HUDEP-2 (cell line): ENCODE data around the gene VILL.

ENCODE experiments used
- DNase-seq, 76 experiments: peaks; one replicate each; lab custom pipeline; 2025; ENCODE audit not compliant: unreplicated experiment in 76 of 76; lab: John Stamatoyannopoulos, UW

Gene VILL

DNA sequence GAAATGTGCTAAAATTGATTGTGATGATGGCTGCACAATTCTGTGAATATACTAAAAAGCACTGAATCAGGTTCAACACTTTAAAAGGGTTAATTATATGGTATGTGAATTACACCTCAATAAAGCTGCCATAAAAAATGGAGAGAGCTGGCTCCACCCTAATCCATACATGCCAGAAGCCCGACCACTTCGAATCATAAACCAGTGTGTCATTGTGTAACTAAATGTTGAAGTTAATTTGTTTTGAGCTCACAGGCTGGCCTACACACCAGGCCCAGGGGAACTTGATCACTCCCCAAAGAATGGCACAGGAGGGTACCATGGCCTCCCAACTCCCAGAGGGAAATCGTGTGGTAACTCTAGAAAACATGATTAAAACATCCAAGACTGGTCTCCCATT is 24.9 kb downstream of the VILL start:
- DNase-seq, result no peak

DNA sequence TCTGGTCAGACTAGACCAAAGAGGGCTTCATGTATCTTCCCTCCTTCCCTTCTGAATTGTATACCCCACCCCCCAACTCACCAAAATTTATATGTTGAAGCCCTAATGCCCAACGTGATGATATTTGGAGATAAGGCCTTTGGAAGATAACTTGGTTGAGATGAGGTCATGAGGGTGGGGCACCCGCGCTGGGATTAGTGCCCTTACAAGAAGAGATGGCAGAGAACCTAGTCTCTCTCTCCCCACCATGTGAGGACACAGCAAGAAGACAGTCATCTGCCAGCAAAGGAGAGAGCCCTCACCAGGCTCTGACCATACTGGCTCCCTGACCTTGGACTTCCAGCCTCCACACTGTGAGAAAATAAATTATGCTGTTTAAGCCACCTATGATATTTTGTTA is 25.4 kb downstream of the VILL start:
- no peak for DNase-seq

DNA sequence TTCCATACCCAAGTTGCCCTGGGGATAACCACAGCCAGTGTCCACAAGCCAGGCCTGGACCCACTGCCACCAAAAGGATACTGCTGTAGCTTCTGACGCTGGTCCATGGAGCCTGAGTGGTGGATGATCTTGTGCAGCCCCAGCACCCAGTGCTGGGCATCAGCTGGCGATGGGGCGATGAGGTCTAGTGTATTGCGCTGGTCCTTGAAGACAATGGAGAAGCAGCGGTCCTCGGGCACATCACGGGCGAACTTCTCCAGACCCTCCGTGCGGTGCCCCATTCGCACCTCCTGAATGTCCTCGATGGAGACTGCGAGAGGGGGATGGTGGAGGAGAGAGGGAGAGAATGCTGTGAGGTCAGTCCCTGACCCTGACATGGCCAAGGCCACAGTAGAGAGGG is 25.8 kb downstream of the VILL start:
- no peak for DNase-seq

GRCh38 chr3:38016847-38017444 is 26.4 kb downstream of the VILL start:
- DNase-seq, result no peak

DNA sequence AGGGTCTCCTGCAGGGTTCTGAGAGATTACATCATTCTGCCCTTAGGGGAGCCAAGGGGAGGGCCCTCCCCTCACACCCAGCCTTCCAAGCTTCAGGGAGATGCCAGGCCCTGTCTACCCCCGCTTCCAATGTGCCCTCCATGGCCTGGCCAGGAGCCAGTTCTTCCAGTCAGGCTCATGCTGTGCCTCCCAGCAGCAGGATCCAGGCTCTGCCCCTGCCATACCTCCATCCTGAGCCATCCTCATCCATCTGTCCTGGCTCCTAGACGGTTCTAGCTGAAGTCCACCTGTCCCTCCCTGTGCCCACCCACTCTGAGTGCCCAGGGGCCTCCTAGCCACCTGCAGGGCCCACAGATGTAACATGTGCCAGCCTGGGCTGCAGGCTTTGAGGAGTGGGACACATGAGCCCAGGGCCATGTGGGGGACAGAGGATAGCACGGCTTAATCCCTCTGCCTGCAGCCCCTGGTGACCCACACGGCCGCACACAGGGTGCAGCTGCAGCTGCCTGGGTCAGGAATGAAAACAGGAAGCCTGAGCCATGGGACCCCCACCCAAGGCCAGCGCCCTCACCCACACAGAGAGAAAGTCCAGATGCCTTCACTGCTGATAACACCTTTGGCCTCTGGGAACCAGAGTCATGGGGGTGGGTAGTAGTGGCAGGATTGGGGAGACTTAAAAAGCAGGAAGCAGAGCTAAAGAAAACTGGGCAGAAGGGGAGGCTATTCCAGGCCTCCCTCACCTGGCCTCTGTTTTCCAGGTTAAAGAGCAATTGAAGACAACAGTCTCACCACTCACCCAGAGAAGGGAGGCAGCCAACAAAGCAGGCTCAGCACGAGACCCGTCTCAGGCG is 27.1 kb downstream of the VILL start:
- peak in 1 of 76 experiments; percentile 9 for DNase-seq

DNA sequence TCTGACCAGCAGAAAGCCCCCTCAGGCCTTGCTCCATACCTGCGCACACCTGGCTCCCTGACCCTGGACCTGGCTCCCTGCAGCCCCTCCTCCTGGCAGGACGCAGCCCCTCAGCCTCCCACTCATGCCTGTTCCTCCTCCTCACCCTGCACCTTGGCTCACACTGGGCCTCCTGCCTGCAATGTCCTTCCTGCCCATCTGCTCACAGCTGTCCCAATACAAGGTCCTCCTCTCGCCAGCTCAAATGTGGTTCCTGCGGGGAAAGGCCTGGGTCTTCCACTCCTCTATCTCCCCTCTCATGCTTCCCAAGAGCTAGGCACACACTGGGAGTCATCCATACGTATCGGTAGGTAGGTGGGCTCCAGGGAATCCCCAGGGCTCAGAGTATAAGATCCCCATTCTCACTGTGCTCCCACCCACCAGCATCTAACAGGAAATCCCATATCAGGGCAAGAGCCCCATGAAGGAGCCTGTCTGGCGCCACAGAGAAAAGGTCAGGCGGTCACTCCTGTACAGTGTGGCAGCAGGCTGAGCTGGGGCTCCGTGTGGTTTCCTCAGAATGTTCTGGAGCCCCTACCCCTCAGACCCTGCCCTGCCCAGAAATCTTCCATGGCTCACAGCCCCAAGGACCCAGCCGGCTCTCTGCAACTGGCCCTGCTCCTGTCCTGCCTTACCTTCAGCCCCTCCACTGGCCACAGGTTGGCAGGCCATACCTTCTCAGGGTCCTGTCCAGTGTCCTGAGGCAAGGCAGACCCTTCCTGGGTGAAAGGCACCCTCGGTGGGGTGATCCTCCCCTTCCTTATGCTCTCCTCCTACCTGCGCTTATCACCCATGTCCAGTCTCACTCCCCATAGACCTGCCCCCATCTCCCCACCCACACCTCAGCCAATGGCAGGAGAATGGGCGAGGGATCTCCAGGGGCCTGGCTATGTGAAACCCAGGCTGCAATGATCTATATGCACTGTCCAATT is 28.0 kb downstream of the VILL start:
- no peak for DNase-seq

- DNase-seq, result no peak
Observed at GRCh38 chr3:38019658-38020341, 29.2 kb downstream of the VILL start.

GRCh38 chr3:38020342-38020726 is 29.7 kb downstream of the VILL start:
- DNase-seq, result no peak

DNA sequence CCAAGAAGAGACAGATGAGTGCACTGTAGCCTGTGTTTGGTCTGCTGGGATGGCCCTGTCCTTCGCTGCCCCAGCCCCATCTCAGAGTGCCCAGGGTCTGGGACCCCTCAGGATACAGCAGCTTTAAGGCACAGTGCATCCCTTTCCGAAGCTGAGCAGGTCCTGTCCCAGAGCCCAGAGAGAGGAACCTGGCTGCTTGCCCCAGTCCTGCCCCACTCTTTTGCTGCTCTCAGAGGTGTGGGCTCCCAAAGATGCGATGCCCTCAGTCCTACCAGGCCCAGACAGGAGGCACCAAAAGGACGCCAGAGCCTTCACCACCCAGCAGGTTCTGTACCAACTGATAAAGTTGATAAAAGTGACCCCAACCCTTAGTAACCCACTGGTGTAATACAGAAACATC is 30.6 kb downstream of the VILL start:
- no peak for DNase-seq

- no peak for DNase-seq
Observed at GRCh38 chr3:38022301-38022700, 31.7 kb downstream of the VILL start.

- no peak for DNase-seq
Observed at GRCh38 chr3:38022896-38023709, 32.5 kb downstream of the VILL start.

- DNase-seq, result no peak
Observed at GRCh38 chr3:38026856-38027255, 36.3 kb downstream of the VILL start.

DNA sequence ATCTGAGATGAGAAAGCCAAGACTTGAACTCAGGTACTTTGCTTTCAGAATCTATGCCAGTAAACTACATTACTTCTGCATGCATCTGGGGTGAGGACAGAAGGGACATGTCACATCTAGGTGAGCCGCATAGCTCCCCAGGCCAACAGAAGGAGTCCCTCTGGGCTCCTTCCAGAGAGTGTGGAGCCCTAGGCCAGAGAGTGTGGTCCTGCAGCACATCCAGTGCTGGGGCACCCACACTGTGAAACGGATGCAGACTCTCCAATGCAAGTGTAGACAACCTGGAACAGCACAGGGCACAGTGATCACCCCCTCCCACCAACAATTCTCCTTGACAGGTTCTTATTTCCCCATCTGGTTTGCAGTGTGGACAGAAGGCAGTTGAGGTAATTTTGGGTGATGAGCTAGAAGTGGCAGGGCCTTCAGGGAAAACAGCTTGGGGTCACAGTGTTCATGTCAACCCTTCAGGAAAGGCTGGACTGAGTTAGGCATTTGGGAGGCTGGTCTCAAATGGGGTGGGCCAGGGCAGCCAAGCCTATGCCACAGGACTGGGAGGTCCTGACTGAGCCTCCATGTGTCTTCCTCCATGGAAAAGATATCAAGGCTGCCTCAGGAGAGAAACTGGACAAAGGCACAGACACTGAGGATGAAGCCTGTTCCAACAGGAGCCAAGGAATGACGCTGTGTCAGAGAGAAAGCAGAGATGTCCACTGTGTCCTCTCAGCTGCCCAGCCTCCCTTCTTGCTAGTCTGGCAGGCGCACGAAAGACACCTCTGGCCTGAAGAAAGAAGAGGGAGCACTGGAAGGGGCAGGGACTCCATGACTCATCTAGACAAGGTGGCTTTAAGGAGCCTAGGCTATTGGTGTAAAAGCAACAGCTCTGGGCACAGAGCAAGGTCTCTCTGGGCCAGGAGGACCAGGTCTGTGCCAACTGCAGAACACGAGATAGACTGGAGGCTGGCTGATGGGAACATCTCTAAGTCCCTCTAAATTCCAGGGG is 37.2 kb downstream of the VILL start:
- DNase-seq, result no peak

DNA sequence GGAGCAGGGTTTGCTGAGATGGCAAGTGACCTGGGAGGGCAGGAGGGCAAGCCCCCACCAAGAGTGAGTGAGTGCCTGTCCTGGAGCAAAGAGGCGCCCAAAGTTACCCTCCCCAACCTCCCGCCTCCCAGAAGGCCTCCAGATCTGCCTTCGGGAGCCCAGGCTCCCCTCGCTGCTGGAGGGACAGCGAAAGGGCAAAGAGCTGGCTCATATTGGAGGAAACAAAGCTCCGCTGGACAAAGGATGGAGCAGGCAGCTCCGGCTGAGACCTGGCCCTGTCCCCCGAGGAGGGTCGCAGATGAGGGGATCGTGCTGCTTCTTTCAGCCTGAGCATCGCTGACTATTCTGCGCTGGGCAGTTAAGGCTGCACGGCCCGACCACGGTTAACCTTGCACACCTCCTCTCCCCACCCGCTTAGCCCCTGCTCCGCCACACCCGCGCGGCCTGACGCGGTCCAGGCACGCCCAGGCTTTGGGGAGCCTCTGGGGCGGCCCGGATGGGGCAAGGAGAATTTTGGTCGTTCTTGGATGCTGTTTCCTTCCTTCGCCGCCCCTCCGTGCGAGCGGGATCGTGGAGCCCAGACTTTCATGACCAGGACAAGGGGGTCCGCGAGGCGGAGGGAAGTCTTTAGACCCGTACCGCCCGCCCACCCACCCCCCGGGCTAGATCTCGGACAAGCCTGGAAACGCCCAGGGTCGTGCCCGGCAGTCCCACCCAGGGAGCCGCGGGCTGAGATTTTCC is 38.2 kb downstream of the VILL start:
- DNase-seq, result no peak

DNA sequence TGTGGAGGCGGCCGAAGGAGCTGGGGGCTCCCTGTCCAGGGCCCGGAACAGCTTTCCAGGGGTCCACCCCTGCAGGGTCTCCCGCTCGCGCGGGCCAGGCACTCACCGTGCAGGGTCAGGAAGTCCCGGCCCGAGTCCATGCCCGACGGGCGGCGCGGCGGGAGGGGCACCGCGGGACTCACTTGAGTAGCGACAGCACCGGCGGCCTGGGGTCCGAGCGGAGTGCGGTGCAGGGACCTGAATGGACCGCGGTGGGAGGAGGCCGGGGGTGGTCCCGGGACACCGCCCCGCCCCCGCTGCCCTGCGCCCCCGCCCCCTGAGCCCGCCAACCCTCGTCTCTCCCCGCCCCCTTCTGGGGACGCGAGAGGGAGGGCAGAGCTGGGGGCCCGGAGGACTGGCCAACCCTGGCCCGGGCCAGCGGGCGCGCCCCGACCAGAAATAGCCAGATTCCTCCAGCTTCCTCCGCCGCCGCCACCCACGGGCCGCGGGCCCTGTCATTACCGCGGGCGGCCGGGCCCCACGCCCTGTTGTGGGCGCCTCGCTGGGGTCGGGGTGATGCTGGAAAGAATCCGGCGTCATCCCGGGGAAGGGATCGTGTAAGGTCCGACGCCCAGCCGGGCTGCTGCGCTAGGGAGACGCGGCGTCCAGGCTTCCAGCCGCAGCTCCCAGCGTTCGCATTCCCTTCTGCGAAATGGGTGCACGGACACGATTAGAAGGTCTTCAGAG is 39.0 kb downstream of the VILL start, which contains the start of gene PLCD1:
Gene PLCD1, minus strand, starts transcription at position 243 of the 726 bp plus-strand sequence. Its CDS starts 103 bp downstream, at position 140.
- no peak for DNase-seq

- no peak for DNase-seq
Observed at GRCh38 chr3:38030126-38031021, 39.8 kb downstream of the VILL start.
